K562 (cell line): ENCODE results near the gene PRF1. TPM values are rescaled to one million over a fixed set of nuclear protein-coding genes. Genes with fewer than 3 reads are reported as not detected.

Experiments used
- ATAC-seq: fragments of 200-7000 bp; cut with Tn5 transposase; 3 replicates; pipeline ENCODE4 v1.9.1; 2020; ENCODE audit warnings: moderate library complexity
- BruUV-seq: library from RNA; stranded (reverse); fragments of 400-500 nt; replicated peaks from 2 replicates; lab custom pipeline; 2021; lab: Mats Ljungman, UMichigan
- CTCF ChIA-PET: fragments of 300-600 bp; formaldehyde crosslinking; extraction: SDS; loops from one replicate; lab custom pipeline; 2021; ENCODE audit warnings: low intra/inter-chr PET ratio; lab: Yijun Ruan, JAX
- POLR2A ChIA-PET: fragments of 300-600, 350-650 bp; sonication (Branson Sonifier 250); formaldehyde crosslinking; extraction: SDS; loops from one replicate; lab custom pipeline; 2021; ENCODE audit warnings: antibody characterized with exemption, inconsistent platforms; lab: Yijun Ruan, JAX
- DNase-seq, 4 experiments: peaks; one replicate each; pipeline versions ENCODE4 v3.0.0 to v3.0.0-alpha.2; 2011 to 2018; ENCODE audit warnings: low spot score in 3 of 4, mixed read lengths in 3 of 4; ENCODE audit errors: extremely low read depth in 1 of 4
- FAIRE-seq: peaks from 2 replicates; lab custom pipeline; 2011; peaks lifted over from hg19 to GRCh38; lab: Jason Lieb, UNC
- H2AFZ ChIP-seq: 2 replicates; pipeline ENCODE4 v1.6.0; 2011; ENCODE audit warnings: low read depth, low read length, control low read depth, inconsistent platforms
- H3K27ac ChIP-seq: fragments of 200-600 bp; 3 replicates; pipeline ENCODE4 v1.8.0; 2011; ENCODE audit warnings: low read depth, mild to moderate bottlenecking, control low read depth, inconsistent platforms, low read length, moderate library complexity, mixed read lengths; ENCODE audit errors: extremely low read depth
- H3K27me3 ChIP-seq, 2 experiments: fragments of 300-600 bp in 1 of 2; 2 replicates in 1 of 2; 3 replicates in 1 of 2; pipeline versions ENCODE4 v1.6.0 to v1.8.0; 2011; ENCODE audit warnings: inconsistent platforms in 2 of 2, low read length in 2 of 2, mild to moderate bottlenecking in 1 of 2, mixed read lengths in 1 of 2, moderate library complexity in 1 of 2; ENCODE audit not compliant: control insufficient read depth in 2 of 2, insufficient read depth in 2 of 2
- H3K36me3 ChIP-seq: fragments of 300-600 bp; 3 replicates; pipeline ENCODE4 v1.8.0; 2011; ENCODE audit warnings: mild to moderate bottlenecking, low read length, inconsistent platforms; ENCODE audit not compliant: control insufficient read depth, insufficient read depth
- H3K4me1 ChIP-seq, 2 experiments: fragments of 200-600 bp in 1 of 2; replicated peaks in 1 of 2; 2 replicates in 1 of 2; 3 replicates in 1 of 2; pipeline versions ENCODE4 v1.5.1 to v1.8.0; 2011; ENCODE audit warnings: inconsistent platforms in 2 of 2, low read length in 2 of 2, mild to moderate bottlenecking in 1 of 2, mixed read lengths in 1 of 2, moderate library complexity in 1 of 2; ENCODE audit not compliant: control insufficient read depth in 2 of 2, insufficient read depth in 2 of 2
- H3K4me2 ChIP-seq: 2 replicates; pipeline ENCODE4 v1.6.1; 2011; ENCODE audit warnings: low read length, control low read depth, inconsistent platforms, mixed read lengths; ENCODE audit not compliant: insufficient read depth
- H3K4me3 ChIP-seq: fragments of 200-600 bp; sonication (generic), shearing (Covaris generic); 2 replicates; pipeline ENCODE4 v1.5.1; 2016; ENCODE audit warnings: control low read depth, inconsistent platforms
- H3K79me2 ChIP-seq: fragments of 200-600 bp; 3 replicates; pipeline ENCODE4 v1.8.0; 2011; ENCODE audit warnings: low read length, inconsistent platforms; ENCODE audit not compliant: control insufficient read depth, insufficient read depth
- H3K9ac ChIP-seq, 2 experiments: 2 replicates each; pipeline versions ENCODE4 v1.6.0 to v1.6.1; 2011; ENCODE audit warnings: low read depth in 2 of 2, low read length in 2 of 2, control low read depth in 1 of 2, inconsistent platforms in 1 of 2, mild to moderate bottlenecking in 1 of 2, mixed read lengths in 1 of 2; ENCODE audit not compliant: insufficient read depth in 1 of 2
- H3K9me1 ChIP-seq: one replicate; pipeline ENCODE4 v1.6.0; 2011; ENCODE audit warnings: inconsistent platforms, mild to moderate bottlenecking, low read length, moderate library complexity; ENCODE audit not compliant: control insufficient read depth, insufficient read depth
- H3K9me3 ChIP-seq: replicated peaks from 2 replicates; pipeline ENCODE4 v1.5.1; 2011; ENCODE audit warnings: low read depth, low read length, inconsistent platforms; ENCODE audit not compliant: control insufficient read depth, insufficient read depth
- H4K20me1 ChIP-seq: replicated peaks from 2 replicates; pipeline ENCODE4 v1.6.1; 2011; ENCODE audit warnings: low read length, inconsistent platforms, mixed read lengths; ENCODE audit not compliant: control insufficient read depth, insufficient read depth
- BRD4 ChIP-seq: fragments of 200-600 bp; sonication (generic); IDR thresholded peaks from 2 replicates; pipeline ENCODE4 v1.6.1; 2017; ENCODE audit warnings: inconsistent platforms
- CBX2 ChIP-seq: fragments of 200-600 bp; sonication (generic); IDR thresholded peaks from one replicate; pipeline ENCODE4 v1.6.1; 2012; ENCODE audit warnings: mild to moderate bottlenecking, low read length, inconsistent platforms; ENCODE audit not compliant: insufficient read depth, poor library complexity, severe bottlenecking
- ESRRA ChIP-seq: fragments of 450-650 bp; IDR thresholded peaks from 2 replicates; pipeline ENCODE4 v1.6.1; 2014; ENCODE audit warnings: low read depth, mild to moderate bottlenecking, moderate library complexity, borderline replicate concordance
- ETV5 ChIP-seq: sonication (generic); formaldehyde crosslinking; IDR thresholded peaks from 2 replicates; pipeline ENCODE4 v1.4.0; 2020; ENCODE audit warnings: low read depth, mild to moderate bottlenecking, missing genetic modification reagents
- EZH2 ChIP-seq: IDR thresholded peaks from 2 replicates; pipeline ENCODE4 v1.6.1; 2012; ENCODE audit warnings: low read depth, mild to moderate bottlenecking, inconsistent platforms, low read length, borderline replicate concordance
- FOXK2 ChIP-seq, 2 experiments: fragments of 450-650 bp; IDR thresholded peaks in 1 of 2; conservative IDR thresholded peaks in 1 of 2; 2 replicates each; pipeline ENCODE4 v1.6.1; 2016; ENCODE audit warnings: low read depth in 2 of 2, mild to moderate bottlenecking in 1 of 2
- JUNB ChIP-seq: fragments of 450-650 bp; formaldehyde crosslinking; conservative IDR thresholded peaks from 2 replicates; pipeline ENCODE4 v1.4.0; 2020; ENCODE audit warnings: mild to moderate bottlenecking
- KAT8 ChIP-seq: fragments of 450-650 bp; IDR thresholded peaks from 2 replicates; pipeline ENCODE4 v1.6.1; 2016; ENCODE audit warnings: low read depth, mild to moderate bottlenecking
- MEIS2 ChIP-seq: fragments of 450-650 bp; IDR thresholded peaks from 2 replicates; pipeline ENCODE4 v1.6.1; 2014; ENCODE audit warnings: mild to moderate bottlenecking; ENCODE audit not compliant: partially characterized antibody
- NUFIP1 ChIP-seq: fragments of 450-650 bp; IDR thresholded peaks from 2 replicates; pipeline ENCODE4 v1.6.1; 2018; ENCODE audit not compliant: partially characterized antibody
- PRMT5 ChIP-seq: sonication (generic); formaldehyde crosslinking; IDR thresholded peaks from 2 replicates; pipeline ENCODE4 v1.5.0; 2020; ENCODE audit warnings: missing genetic modification reagents
- STAT5A ChIP-seq: IDR thresholded peaks from 2 replicates; pipeline ENCODE4 v1.6.1; 2012; ENCODE audit warnings: low read length, inconsistent platforms, borderline replicate concordance
- TAF15 ChIP-seq: fragments of 200-400 bp; formaldehyde crosslinking; IDR thresholded peaks from 2 replicates; pipeline ENCODE4 v1.6.1; 2017; ENCODE audit warnings: mild to moderate bottlenecking, low read depth, low read length, moderate library complexity
- TEAD2 ChIP-seq: fragments of 450-650 bp; IDR thresholded peaks from 2 replicates; pipeline ENCODE4 v1.6.1; 2016; ENCODE audit warnings: missing genetic modification characterization, control low read depth, missing compliant biosample characterization
- ZBTB49 ChIP-seq: sonication (generic); formaldehyde crosslinking; IDR thresholded peaks from 2 replicates; pipeline ENCODE4 v1.8.0; 2022; ENCODE audit warnings: missing genetic modification reagents, mild to moderate bottlenecking, borderline replicate concordance
- ZNF217 ChIP-seq: sonication (generic); formaldehyde crosslinking; IDR thresholded peaks from 2 replicates; pipeline ENCODE4 v1.8.0; 2022; ENCODE audit warnings: mild to moderate bottlenecking, missing genetic modification reagents
- ZNF79 ChIP-seq: fragments of 250-450 bp; sonication (Bioruptor Pico); IDR thresholded peaks from 2 replicates; pipeline ENCODE4 v1.4.0; 2020; ENCODE audit warnings: low read depth, mild to moderate bottlenecking, moderate library complexity
- WGBS: fragments of 100-300 bp; shearing (Covaris generic); methylation state at CpG from one replicate; pipeline ENCODE4 v1.1.6; 2016; ENCODE audit warnings: low coverage, mixed read lengths; ENCODE audit not compliant: insufficient coverage; ENCODE audit errors: missing lambda C conversion rate; 5-methylcytosine and 5-hydroxymethylcytosine counted together
- in situ Hi-C: fragments of 300-500 bp; cut with MboI; formaldehyde crosslinking; loops from 4 replicates; pipeline ENCODE4 v1.15.0; 2018; ENCODE audit warnings: inconsistent platforms, mixed read lengths
- intact Hi-C: fragments of 100-400 bp; cut with micrococcal nuclease; formaldehyde crosslinking; loops from 2 replicates; pipeline ENCODE4 v1.14.2; 2022
- polyA plus RNA-seq, 8 experiments: library from polyadenylated mRNA; depleted of rRNA in 4 of 8; stranded (reverse) in 5 of 8; unstranded in 3 of 8; fragments of >200 nt; fragmentation: Nextera tagmentation in 2 of 8; fragmentation: Illumina TruSeq in 1 of 8; extraction: Ambion mirVana in 2 of 8; extraction: Trizol in 1 of 8; gene quantifications; 2 replicates each; pipeline versions ENCODE4 v1.2.1 to v1.2.3, GENCODE V29; 2011 to 2014; ENCODE audit warnings: inconsistent platforms in 1 of 8, missing spikeins in 1 of 8
- total RNA-seq, 7 experiments: library from RNA; depleted of rRNA in 6 of 7; stranded (reverse); fragments of >200 nt in 6 of 7; fragmentation: Illumina TruSeq in 2 of 7; extraction: Trizol in 2 of 7; gene quantifications; 2 replicates each; pipeline versions ENCODE4 v1.2.1 to v1.2.3, GENCODE V29; 2011 to 2021; ENCODE audit warnings: low replicate concordance in 1 of 7

PRF1 gene
- total and polyA plus RNA-seq, 9 of the 15 experiments (the other 6 are each of a cell fraction or from before 2014, with no cell fraction given): 3.8 to 8.6 (median 6.3) TPM

GRCh38 chr10:70552586-70552985 is 50.0 kb downstream of the PRF1 start:
- Histone ChIP-seq H3K27ac (no peak overlapping the region), H3K9ac (no peak overlapping the region), H3K4me2 (no peak overlapping the region), H3K36me3 (no peaks in the 10 kb centered on the region), H3K9me3 (no peaks in the 10 kb centered on the region), H2AFZ (peak overlapping the region; percentile 11; the same call in 1 of the 2 replicates), H3K79me2 (no peaks in the 10 kb centered on the region), H3K4me1 (peaks cover 8 to 16% of the 10 kb centered on the region in 2 experiments), H3K27me3 (no peaks in the 10 kb centered on the region), H4K20me1 (0 out of 2 replicates have a peak, but pooled peaks cover 5% of the 10 kb centered on the region), H3K4me3 (no peak overlapping the region), H3K9me1 (no peaks in the 10 kb centered on the region)
- intact Hi-C loops: no loop called here
- 67% methylated on average over 6 of the region's 6 CpGs for WGBS
- CTCF ChIA-PET: interaction anchor here (0.7 kb wide), 1 partner anchor 328 kb away, joined by 3 read pairs; no protein-coding TSS in a partner anchor
- FAIRE-seq (peak; percentile 15), ATAC-seq (no peak), DNase-seq (no peak)
- TF ChIP-seq MEIS2 (no peak), EZH2 (no peak), TEAD2 (tag) (no peak), TAF15 (no peak), JUNB (CRISPR knock-in tag) (no peak), BRD4 (no peak), STAT5A (no peak), KAT8 (no peak), ZNF79 (CRISPR knock-in tag) (no peak), NUFIP1 (no peak), ZNF217 (CRISPR knock-in tag) (no peak), ETV5 (no peak), CBX2 (no peak), PRMT5 (CRISPR knock-in tag) (no peak), ESRRA (no peak), FOXK2 (conservative IDR thresholded peaks at IDR 0.05 in 1 of 2, IDR thresholded peaks at IDR 0.05 in 1 of 2; ENCODE audit: low read depth in 2 of 2) (no peak), ZBTB49 (no peak)
- in situ Hi-C loops: loop anchor here (5.0 kb wide), 1 partner anchor 210 kb away; no protein-coding TSS in a partner anchor
- POLR2A ChIA-PET: no interaction called here
- BruUV-seq: no TSS peak
